ENCODE data around the gene SLC37A3. TPM values are rescaled to one million over a fixed set of nuclear protein-coding genes. Genes with fewer than 3 reads are reported as not detected.
A peak's percentile ranks its signal among the peaks of the same experiment; 100 is the strongest.

SLC37A3 gene
- total RNA-seq, 2 experiments from 2014 or later: 8.0 to 10.0 TPM

DNA sequence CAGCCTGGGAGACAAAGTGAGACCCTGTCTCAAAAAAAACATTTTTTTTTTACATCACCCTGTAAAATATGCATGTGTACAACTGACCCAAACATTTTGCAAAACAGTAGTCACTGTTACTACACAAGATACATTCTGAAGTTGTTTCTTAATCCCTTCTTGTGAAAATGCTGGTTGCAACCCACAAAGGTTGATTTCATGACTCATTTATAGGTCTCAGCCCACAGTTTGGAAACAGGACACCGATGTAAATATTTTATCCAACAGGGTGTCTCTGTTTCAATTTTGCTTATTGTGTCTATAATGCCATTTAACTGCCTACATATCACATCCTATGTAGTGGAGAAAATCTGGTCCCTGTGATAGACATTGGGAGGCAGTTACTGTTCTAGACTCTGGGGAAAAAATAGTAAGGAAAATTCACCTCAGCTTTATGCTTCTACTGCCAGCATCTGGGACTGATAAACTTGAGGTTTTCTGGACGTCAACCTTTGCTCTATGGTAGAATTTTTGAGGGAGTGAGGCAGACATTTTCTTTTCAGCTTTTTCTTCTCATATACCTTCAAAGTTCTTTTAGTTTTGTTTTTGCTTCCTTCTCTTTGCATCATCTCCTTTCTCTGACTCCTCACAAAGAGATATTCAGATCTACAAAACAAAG is 4.0 kb upstream of the SLC37A3 start:
- Histone ChIP-seq H3K36me3 (ENCODE audit: insufficient read depth, low read length) (no peaks in the 10 kb centered on the region), H3K4me1 (ENCODE audit: insufficient read depth, low read length, poor library complexity, severe bottlenecking) (peaks cover 3% of the 10 kb centered on the region), H3K9me2 (ENCODE audit: insufficient read depth, low read length) (no peaks in the 10 kb centered on the region), H3K27ac (ENCODE audit: low read depth, low read length, poor library complexity, severe bottlenecking) (no peak overlapping the region), H3K9me3 (ENCODE audit: low read length) (no peaks in the 10 kb centered on the region), H3K4me3 (ENCODE audit: low read depth, low read length, poor library complexity, severe bottlenecking) (no peak overlapping the region), H4K20me1 (ENCODE audit: insufficient read depth, low read length) (no peaks in the 10 kb centered on the region), H3K4me2 (ENCODE audit: low read length) (no peak overlapping the region), H2AFZ (ENCODE audit: low read length) (no peak overlapping the region), H3K79me2 (ENCODE audit: insufficient read depth, low read depth, low read length) (no peaks in the 10 kb centered on the region)
- no peak for TF ChIP-seq EZH2phosphoT487 (IDR thresholded peaks at IDR 0.05; ENCODE audit: borderline replicate concordance, low read depth, low read length)
- TF ChIP-seq, protein P1, sequence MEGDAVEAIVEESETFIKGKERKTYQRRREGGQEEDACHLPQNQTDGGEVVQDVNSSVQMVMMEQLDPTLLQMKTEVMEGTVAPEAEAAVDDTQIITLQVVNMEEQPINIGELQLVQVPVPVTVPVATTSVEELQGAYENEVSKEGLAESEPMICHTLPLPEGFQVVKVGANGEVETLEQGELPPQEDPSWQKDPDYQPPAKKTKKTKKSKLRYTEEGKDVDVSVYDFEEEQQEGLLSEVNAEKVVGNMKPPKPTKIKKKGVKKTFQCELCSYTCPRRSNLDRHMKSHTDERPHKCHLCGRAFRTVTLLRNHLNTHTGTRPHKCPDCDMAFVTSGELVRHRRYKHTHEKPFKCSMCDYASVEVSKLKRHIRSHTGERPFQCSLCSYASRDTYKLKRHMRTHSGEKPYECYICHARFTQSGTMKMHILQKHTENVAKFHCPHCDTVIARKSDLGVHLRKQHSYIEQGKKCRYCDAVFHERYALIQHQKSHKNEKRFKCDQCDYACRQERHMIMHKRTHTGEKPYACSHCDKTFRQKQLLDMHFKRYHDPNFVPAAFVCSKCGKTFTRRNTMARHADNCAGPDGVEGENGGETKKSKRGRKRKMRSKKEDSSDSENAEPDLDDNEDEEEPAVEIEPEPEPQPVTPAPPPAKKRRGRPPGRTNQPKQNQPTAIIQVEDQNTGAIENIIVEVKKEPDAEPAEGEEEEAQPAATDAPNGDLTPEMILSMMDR (conservative IDR thresholded peaks at IDR 0.05; ENCODE audit: low read length): no peak
- BruUV-seq (replicated peaks): no TSS peak
- ChIA-PET POLR2A (interaction anchor here (0.7 kb wide), 1 partner anchor 47 kb away, joined by 3 read pairs; no protein-coding TSS in a partner anchor), CTCF (ENCODE audit: unreplicated experiment) (no interaction called here)
- intact Hi-C loops (cut with micrococcal nuclease; ENCODE audit: unreplicated experiment): no loop called here
- no peak for DNase-seq (ENCODE audit: low spot score)

DNA sequence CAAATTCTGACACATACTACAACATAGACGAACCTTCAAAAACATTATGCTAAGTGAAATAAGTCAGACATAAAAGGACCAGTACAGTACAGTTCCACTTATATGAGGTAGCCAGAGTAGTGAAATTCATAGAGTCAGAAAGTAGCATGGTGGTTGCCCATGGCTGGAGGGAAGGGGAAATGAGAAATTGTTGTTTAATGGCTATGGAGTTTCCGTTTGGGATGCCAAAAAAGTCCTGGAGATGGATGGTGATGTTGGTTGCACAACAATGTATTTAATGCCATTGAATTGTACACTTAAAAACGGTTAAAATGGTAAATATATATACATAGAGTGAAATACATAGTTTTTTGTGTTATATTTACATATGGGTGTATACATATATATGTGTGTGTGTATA is 2.1 kb upstream of the SLC37A3 start:
- Histone ChIP-seq H4K20me1 (ENCODE audit: insufficient read depth, low read length) (no peaks in the 10 kb centered on the region), H3K9me3 (ENCODE audit: low read length) (no peaks in the 10 kb centered on the region), H3K79me2 (ENCODE audit: insufficient read depth, low read depth, low read length) (no peaks in the 10 kb centered on the region), H3K27ac (ENCODE audit: low read depth, low read length, poor library complexity, severe bottlenecking) (no peak overlapping the region), H3K4me2 (ENCODE audit: low read length) (no peak overlapping the region), H3K4me1 (ENCODE audit: insufficient read depth, low read length, poor library complexity, severe bottlenecking) (peaks cover 3% of the 10 kb centered on the region), H2AFZ (ENCODE audit: low read length) (no peak overlapping the region), H3K36me3 (ENCODE audit: insufficient read depth, low read length) (no peaks in the 10 kb centered on the region), H3K4me3 (ENCODE audit: low read depth, low read length, poor library complexity, severe bottlenecking) (no peak overlapping the region), H3K9me2 (ENCODE audit: insufficient read depth, low read length) (no peaks in the 10 kb centered on the region)
- DNase-seq (ENCODE audit: low spot score): no peak
- no TSS peak for BruUV-seq (replicated peaks)
- CTCF ChIA-PET (ENCODE audit: unreplicated experiment): no interaction called here
- POLR2A ChIA-PET: no interaction called here
- TF ChIP-seq, protein P1 (conservative IDR thresholded peaks at IDR 0.05; ENCODE audit: low read length): no peak
- TF ChIP-seq EZH2phosphoT487 (IDR thresholded peaks at IDR 0.05; ENCODE audit: borderline replicate concordance, low read depth, low read length): no peak
- intact Hi-C loops (cut with micrococcal nuclease; ENCODE audit: unreplicated experiment): no loop called here

DNA sequence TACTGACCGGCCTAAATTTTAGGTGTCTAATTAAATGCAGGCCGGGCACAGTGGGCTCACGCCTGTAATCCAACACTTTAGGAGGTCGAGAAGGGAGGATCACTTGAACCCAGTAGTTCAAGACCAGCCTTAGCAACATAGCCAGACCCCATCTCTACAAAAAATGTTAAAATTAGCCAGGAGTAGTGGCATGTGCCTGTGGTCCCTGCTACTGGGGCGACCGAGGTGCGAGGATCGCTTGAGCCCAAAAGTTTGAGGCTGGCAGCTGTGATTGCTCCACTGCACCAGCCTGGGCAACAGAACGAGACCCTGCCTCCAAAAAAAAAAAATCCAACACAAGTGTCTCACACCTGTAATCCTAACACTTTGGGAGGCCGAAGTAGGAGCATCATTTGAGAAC is 491 bp upstream of the SLC37A3 start:
- TF ChIP-seq, protein P1 (conservative IDR thresholded peaks at IDR 0.05; ENCODE audit: low read length): no peak
- no peak for DNase-seq (ENCODE audit: low spot score)
- H2AFZ ChIP-seq (ENCODE audit: low read length): no peak overlapping the region; the same call in 1 of the 2 replicates
- H3K4me3 ChIP-seq (ENCODE audit: low read depth, low read length, poor library complexity, severe bottlenecking): no peak overlapping the region
- H3K4me1 ChIP-seq (ENCODE audit: insufficient read depth, low read length, poor library complexity, severe bottlenecking): peaks cover 3% of the 10 kb centered on the region
- H3K36me3 ChIP-seq (ENCODE audit: insufficient read depth, low read length): no peaks in the 10 kb centered on the region
- no peaks in the 10 kb centered on the region for H3K9me2 ChIP-seq (ENCODE audit: insufficient read depth, low read length)
- intact Hi-C loops (cut with micrococcal nuclease; ENCODE audit: unreplicated experiment): loop anchor here (1.0 kb wide), 1 partner anchor 80 kb away; the partner anchor contains the start of gene MKRN1
- ChIA-PET POLR2A (interaction anchor here (0.6 kb wide), 2 partner anchors 345 to 1502 kb away, joined by 3 to 5 read pairs; no protein-coding TSS in a partner anchor), CTCF (ENCODE audit: unreplicated experiment) (interaction anchor here (0.6 to 1.1 kb wide), 2 partner anchors 9 to 21 kb away, joined by 3 read pairs; no protein-coding TSS in a partner anchor)
- peak overlapping the region; percentile 93 for H3K4me2 ChIP-seq (ENCODE audit: low read length)
- no peaks in the 10 kb centered on the region for H3K79me2 ChIP-seq (ENCODE audit: insufficient read depth, low read depth, low read length)
- H3K27ac ChIP-seq (ENCODE audit: low read depth, low read length, poor library complexity, severe bottlenecking): no peak overlapping the region
- H3K9me3 ChIP-seq (ENCODE audit: low read length): no peaks in the 10 kb centered on the region
- no TSS peak for BruUV-seq (replicated peaks)
- H4K20me1 ChIP-seq (ENCODE audit: insufficient read depth, low read length): no peaks in the 10 kb centered on the region
